Measurements from ENCODE around the gene ASB9.

GRCh38 chrX:15298780-15299179 is 28.9 kb upstream of the ASB9 start:
- TF ChIP-seq, protein P1, sequence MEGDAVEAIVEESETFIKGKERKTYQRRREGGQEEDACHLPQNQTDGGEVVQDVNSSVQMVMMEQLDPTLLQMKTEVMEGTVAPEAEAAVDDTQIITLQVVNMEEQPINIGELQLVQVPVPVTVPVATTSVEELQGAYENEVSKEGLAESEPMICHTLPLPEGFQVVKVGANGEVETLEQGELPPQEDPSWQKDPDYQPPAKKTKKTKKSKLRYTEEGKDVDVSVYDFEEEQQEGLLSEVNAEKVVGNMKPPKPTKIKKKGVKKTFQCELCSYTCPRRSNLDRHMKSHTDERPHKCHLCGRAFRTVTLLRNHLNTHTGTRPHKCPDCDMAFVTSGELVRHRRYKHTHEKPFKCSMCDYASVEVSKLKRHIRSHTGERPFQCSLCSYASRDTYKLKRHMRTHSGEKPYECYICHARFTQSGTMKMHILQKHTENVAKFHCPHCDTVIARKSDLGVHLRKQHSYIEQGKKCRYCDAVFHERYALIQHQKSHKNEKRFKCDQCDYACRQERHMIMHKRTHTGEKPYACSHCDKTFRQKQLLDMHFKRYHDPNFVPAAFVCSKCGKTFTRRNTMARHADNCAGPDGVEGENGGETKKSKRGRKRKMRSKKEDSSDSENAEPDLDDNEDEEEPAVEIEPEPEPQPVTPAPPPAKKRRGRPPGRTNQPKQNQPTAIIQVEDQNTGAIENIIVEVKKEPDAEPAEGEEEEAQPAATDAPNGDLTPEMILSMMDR (IDR thresholded peaks at IDR 0.05; ENCODE audit: extremely low read depth in 1 of 2, insufficient read depth in 1 of 2, low read depth in 1 of 2, low read length in 2 of 2) = no peak
- TF ChIP-seq POLR2AphosphoS5 (IDR thresholded peaks at IDR 0.05; ENCODE audit: insufficient read depth, low read depth, low read length) (no peak), POLR2A (IDR thresholded peaks at IDR 0.05; ENCODE audit: low read depth, low read length) (no peak), MAX (IDR thresholded peaks at IDR 0.05; ENCODE audit: insufficient read depth, insufficient read length) (no peak), EZH2 (IDR thresholded peaks at IDR 0.05; ENCODE audit: borderline replicate concordance, low read depth, low read length, severe bottlenecking) (no peak), GATA2 (IDR thresholded peaks at IDR 0.05; ENCODE audit: insufficient read depth, insufficient read length, low read depth, low read length) (no peak), JUN (IDR thresholded peaks at IDR 0.05; ENCODE audit: borderline replicate concordance, insufficient read depth, insufficient read length, low read depth) (no peak)

All from endothelial cell of umbilical vein (primary cell).